Activated CD4-positive, alpha-beta T cell treated with anti-CD3 and anti-CD28 coated beads, Interleukin-2, Interleukin-4, amounts not matched to agents 100 ng/mL and 50 ng/mL, durations not matched to agents 16 hours and 8 hours (primary cell): ENCODE results near the gene MRI1.
"Not testable (repeated sequence)": the region's sequence is repeated elsewhere in the genome, so short reads cannot be mapped to it uniquely, and the experiment has no call there.

ENCODE experiments used
- DNase-seq: peaks from one replicate; pipeline ENCODE4 v3.0.0-alpha.2; 2020; ENCODE audit warnings: low spot score

Gene MRI1

GRCh38 chr19:13764101-13764807 is at the start of gene MRI1:
TSS of gene MRI1 (plus strand) at chr19:13764522. CDS start at chr19:13764589, 67 bp downstream.
- peak; percentile 65 for DNase-seq

- DNase-seq, result no peak
These were observed 47.1 kb upstream of the MRI1 start for GRCh38 chr19:13717194-13717643.

- DNase-seq, result no peak
These were observed 45.6 kb upstream of the MRI1 start for GRCh38 chr19:13718733-13719132.

GRCh38 chr19:13722146-13722545 is 42.2 kb upstream of the MRI1 start:
- no peak for DNase-seq

- no peak for DNase-seq
These were observed 41.1 kb upstream of the MRI1 start for GRCh38 chr19:13723206-13723605.

- DNase-seq, result no peak
These were observed 38.0 kb upstream of the MRI1 start for GRCh38 chr19:13726323-13726722.

- DNase-seq, result no peak
These were observed 36.5 kb upstream of the MRI1 start for GRCh38 chr19:13727798-13728197.

GRCh38 chr19:13729859-13730258 is 34.5 kb upstream of the MRI1 start:
- no peak for DNase-seq

- DNase-seq, result peak; percentile 96
These were observed 33.0 kb upstream of the MRI1 start for GRCh38 chr19:13731147-13731964.

- no peak for DNase-seq
These were observed 32.0 kb upstream of the MRI1 start for GRCh38 chr19:13732337-13732736.

GRCh38 chr19:13734751-13735150 is 29.6 kb upstream of the MRI1 start:
- DNase-seq, result no peak

- DNase-seq, result no peak
These were observed 26.2 kb upstream of the MRI1 start for GRCh38 chr19:13738073-13738472.

GRCh38 chr19:13741893-13742292 is 22.4 kb upstream of the MRI1 start:
- DNase-seq, result no peak

- no peak for DNase-seq
These were observed 21.6 kb upstream of the MRI1 start for GRCh38 chr19:13742756-13743155.

GRCh38 chr19:13744174-13744573 is 20.1 kb upstream of the MRI1 start:
- DNase-seq, result no peak

- no peak for DNase-seq
These were observed 17.2 kb upstream of the MRI1 start for GRCh38 chr19:13747098-13747453.

- peak; percentile 27 for DNase-seq
These were observed 16.0 kb upstream of the MRI1 start for GRCh38 chr19:13748169-13748828.

- DNase-seq, result no peak
These were observed 12.9 kb upstream of the MRI1 start for GRCh38 chr19:13751436-13751835.

- DNase-seq, result not testable (repeated sequence)
These were observed 10.7 kb upstream of the MRI1 start for GRCh38 chr19:13753622-13754021.

GRCh38 chr19:13756210-13756609 is 8.1 kb upstream of the MRI1 start:
- DNase-seq, result no peak

- no peak for DNase-seq
These were observed 6.2 kb upstream of the MRI1 start for GRCh38 chr19:13757805-13758772.

- DNase-seq, result no peak
These were observed 5.5 kb upstream of the MRI1 start for GRCh38 chr19:13758795-13759194.
